ENCODE measurements around the gene SLC9A5. TPM values are rescaled to one million over a fixed set of nuclear protein-coding genes. Genes with fewer than 3 reads are reported as not detected.

Gene SLC9A5
- total RNA-seq, 1 experiment from 2014 or later = 5.6 TPM

GRCh38 chr16:67248073-67248400, 742 bp upstream of the SLC9A5 start:
- TF ChIP-seq CEBPB (IDR thresholded peaks at IDR 0.05; ENCODE audit: low read depth) (no peak), FOSL1 (IDR thresholded peaks at IDR 0.05; ENCODE audit: low read depth) (no peak), YY1 (IDR thresholded peaks at IDR 0.05; ENCODE audit: extremely low read depth, insufficient replicate concordance, low read depth, low read length) (no peak), ELF1 (IDR thresholded peaks at IDR 0.05; ENCODE audit: borderline replicate concordance, low read depth) (no peak), RAD21 (IDR thresholded peaks at IDR 0.05; ENCODE audit: low read depth) (no peak), SP1 (IDR thresholded peaks at IDR 0.05; ENCODE audit: low read depth) (no peak), POLR2A (IDR thresholded peaks at IDR 0.05; ENCODE audit: borderline replicate concordance, extremely low read depth, insufficient read depth, insufficient read length) (no peak), MAX (IDR thresholded peaks at IDR 0.05) (no peak), ZNF274 (IDR thresholded peaks at IDR 0.05; ENCODE audit: low read depth, low read length) (no peak), EZH2phosphoT487 (IDR thresholded peaks at IDR 0.05; ENCODE audit: borderline replicate concordance) (no peak), JUND (IDR thresholded peaks at IDR 0.05) (no peak)
- CTCF ChIA-PET = interaction anchor here (1.0 to 4.4 kb wide), 3 partner anchors 12 to 180 kb away, joined by 3 to 17 read pairs (median 13); partner anchors contain the start of gene ELMO3
- RAD21 ChIA-PET (ENCODE audit: low non-redundant PET in 1 of 2, low total read pairs in 2 of 2, uncharacterized antibody in 2 of 2, unreplicated experiment in 2 of 2) = interaction anchor here in 1 of 2 experiments (0.5 kb wide), 1 partner anchor 20 kb away, joined by 3 read pairs; no protein-coding TSS in a partner anchor
- H3K27ac ChIP-seq (ENCODE audit: low read depth, low read length) = peak overlapping the region; percentile 92; the same call in 1 of the 2 replicates
- no peaks in the 10 kb centered on the region for H3K36me3 ChIP-seq (ENCODE audit: control insufficient read depth in 1 of 2, insufficient read depth in 2 of 2, low read length in 2 of 2)
- H4K20me1 ChIP-seq (ENCODE audit: insufficient read depth) = no peaks in the 10 kb centered on the region
- intact Hi-C loops (cut with micrococcal nuclease) = loop anchor here (5.0 kb wide), 1 partner anchor 169 kb away; the partner anchor contains the start of gene ZDHHC1
- H3K4me1 ChIP-seq (ENCODE audit: control insufficient read depth in 1 of 2, insufficient read depth in 2 of 2, low read length in 2 of 2) = peaks cover 33 to 59% of the 10 kb centered on the region in 2 experiments
- H3K9ac ChIP-seq (ENCODE audit: low read length) = peak overlapping the region; percentile 87
- no peak overlapping the region for H2AFZ ChIP-seq (ENCODE audit: low read depth, low read length, poor library complexity, severe bottlenecking)
- no peaks in the 10 kb centered on the region for H3K9me3 ChIP-seq (ENCODE audit: control insufficient read depth in 1 of 2, insufficient read depth in 1 of 2, low read depth in 1 of 2, low read length in 2 of 2)
- no TSS peak for BruUV-seq (replicated peaks)
- H3K4me2 ChIP-seq (ENCODE audit: low read length) = peak overlapping the region; percentile 94
- POLR2A ChIA-PET = interaction anchor here (0.9 to 2.7 kb wide), 10 partner anchors 11 to 70 kb away, joined by 3 to 13 read pairs (median 4); partner anchors contain the start of gene TMEM208
- ATAC-seq = no peak
- peaks cover 30% of the 10 kb centered on the region for H3K79me2 ChIP-seq (ENCODE audit: insufficient read depth, low read length)
- peak overlapping the region; percentile 71 to 92 for H3K4me3 ChIP-seq (replicated peaks in 1 of 2; ENCODE audit: low read depth in 1 of 2, low read length in 2 of 2)
- DNase-seq (ENCODE audit: low read depth, low spot score) = no peak
- H3K9me2 ChIP-seq (ENCODE audit: insufficient read depth) = no peaks in the 10 kb centered on the region
- H3K27me3 ChIP-seq (ENCODE audit: insufficient read depth, low read length) = no peaks in the 10 kb centered on the region

Data from HCT116 (cell line).